ENCODE data around the gene FADS6. TPM values are rescaled to one million over a fixed set of nuclear protein-coding genes. Genes with fewer than 3 reads are reported as not detected.

The FADS6 gene
- total RNA-seq, 2 experiments from 2014 or later: not detected

DNA sequence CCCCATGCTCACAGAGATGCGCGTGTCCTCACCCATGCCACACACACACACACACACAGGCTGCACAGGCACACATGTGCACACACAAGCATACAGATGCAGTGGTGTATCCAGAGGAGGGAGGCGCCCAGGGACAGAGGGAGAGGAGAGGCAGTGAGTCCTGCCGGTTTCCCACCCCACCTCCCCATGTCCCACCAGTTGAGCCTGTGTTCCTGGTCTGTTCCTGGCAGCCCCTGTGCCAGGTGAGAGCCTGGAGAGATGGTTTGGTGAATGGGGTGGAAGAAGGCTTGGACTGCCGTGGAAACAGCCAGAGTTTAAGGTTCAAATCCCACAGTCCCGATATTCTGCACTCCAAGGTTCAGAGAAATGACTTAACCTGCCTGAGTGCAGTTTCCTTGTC, 10.2 kb upstream of the FADS6 start:
- no peak for TF ChIP-seq CTCF (IDR thresholded peaks at IDR 0.05)
- H3K27ac ChIP-seq (ENCODE audit: low read depth in 1 of 2, low read length in 2 of 2): no peak overlapping the region
- intact Hi-C loops (cut with DNase I, micrococcal nuclease): no loop called here
- DNase-seq: no peak
- ChIA-PET POLR2A (no interaction called here), CTCF (no interaction called here)
- H3K9me3 Mint-ChIP-seq: no peaks in the 10 kb centered on the region
- H3K4me1 ChIP-seq (ENCODE audit: insufficient read depth, low read length): no peaks in the 10 kb centered on the region
- H3K27ac Mint-ChIP-seq: no peak overlapping the region
- no peaks in the 10 kb centered on the region for H3K4me1 Mint-ChIP-seq (ENCODE audit: low read depth)
- peaks cover 8% of the 10 kb centered on the region for H3K27me3 Mint-ChIP-seq
- no peaks in the 10 kb centered on the region for H3K36me3 Mint-ChIP-seq (ENCODE audit: low read depth)
- ATAC-seq (ENCODE audit: poor library complexity): no peak
- H3K4me3 ChIP-seq (ENCODE audit: low read length): no peak overlapping the region
- H3K36me3 ChIP-seq (ENCODE audit: insufficient read depth, low read length): no peaks in the 10 kb centered on the region
- H3K9me3 ChIP-seq (ENCODE audit: control insufficient read depth in 1 of 2, insufficient read depth in 1 of 2, low read length in 2 of 2): peaks cover 0 to 6% of the 10 kb centered on the region in 2 experiments
- no peak overlapping the region for H3K4me3 Mint-ChIP-seq
- peaks cover 12 to 13% of the 10 kb centered on the region in 2 experiments for H3K27me3 ChIP-seq (ENCODE audit: control insufficient read depth in 1 of 2, insufficient read depth in 2 of 2, low read length in 2 of 2)

DNA sequence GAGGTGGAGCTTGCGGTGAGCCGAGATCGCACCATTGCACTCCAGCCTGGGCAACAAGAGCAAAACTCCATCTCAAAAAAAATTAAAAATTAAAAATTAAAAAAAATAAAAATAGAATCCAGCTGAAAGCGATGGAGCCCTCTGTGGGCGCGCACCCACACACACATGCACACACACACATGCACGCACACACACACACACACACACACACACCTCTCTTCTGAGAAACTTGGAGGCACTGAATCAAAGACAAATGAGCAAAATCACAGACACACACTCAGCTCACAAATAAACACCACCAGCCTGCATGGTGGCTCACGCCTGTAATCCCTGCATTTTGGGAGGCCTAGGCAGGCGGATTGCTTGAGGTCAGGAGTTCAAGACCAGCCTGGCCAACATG, 9.6 kb upstream of the FADS6 start:
- POLR2A ChIA-PET: no interaction called here
- Mint-ChIP-seq H3K27ac (no peak overlapping the region), H3K4me3 (no peak overlapping the region), H3K4me1 (ENCODE audit: low read depth) (no peaks in the 10 kb centered on the region), H3K9me3 (no peaks in the 10 kb centered on the region), H3K27me3 (peaks cover 8% of the 10 kb centered on the region), H3K36me3 (ENCODE audit: low read depth) (no peaks in the 10 kb centered on the region)
- DNase-seq (no peak), ATAC-seq (ENCODE audit: poor library complexity) (no peak)
- intact Hi-C loops (cut with DNase I, micrococcal nuclease): no loop called here
- no peak overlapping the region for H3K4me3 ChIP-seq (ENCODE audit: low read length)
- no peaks in the 10 kb centered on the region for H3K36me3 ChIP-seq (ENCODE audit: insufficient read depth, low read length)
- CTCF ChIA-PET: no interaction called here
- peaks cover 0 to 6% of the 10 kb centered on the region in 2 experiments for H3K9me3 ChIP-seq (ENCODE audit: control insufficient read depth in 1 of 2, insufficient read depth in 1 of 2, low read length in 2 of 2)
- H3K27ac ChIP-seq (ENCODE audit: low read depth in 1 of 2, low read length in 2 of 2): no peak overlapping the region
- TF ChIP-seq CTCF (IDR thresholded peaks at IDR 0.05): no peak
- H3K27me3 ChIP-seq (ENCODE audit: control insufficient read depth in 1 of 2, insufficient read depth in 2 of 2, low read length in 2 of 2): peaks cover 12 to 13% of the 10 kb centered on the region in 2 experiments
- no peaks in the 10 kb centered on the region for H3K4me1 ChIP-seq (ENCODE audit: insufficient read depth, low read length)

DNA sequence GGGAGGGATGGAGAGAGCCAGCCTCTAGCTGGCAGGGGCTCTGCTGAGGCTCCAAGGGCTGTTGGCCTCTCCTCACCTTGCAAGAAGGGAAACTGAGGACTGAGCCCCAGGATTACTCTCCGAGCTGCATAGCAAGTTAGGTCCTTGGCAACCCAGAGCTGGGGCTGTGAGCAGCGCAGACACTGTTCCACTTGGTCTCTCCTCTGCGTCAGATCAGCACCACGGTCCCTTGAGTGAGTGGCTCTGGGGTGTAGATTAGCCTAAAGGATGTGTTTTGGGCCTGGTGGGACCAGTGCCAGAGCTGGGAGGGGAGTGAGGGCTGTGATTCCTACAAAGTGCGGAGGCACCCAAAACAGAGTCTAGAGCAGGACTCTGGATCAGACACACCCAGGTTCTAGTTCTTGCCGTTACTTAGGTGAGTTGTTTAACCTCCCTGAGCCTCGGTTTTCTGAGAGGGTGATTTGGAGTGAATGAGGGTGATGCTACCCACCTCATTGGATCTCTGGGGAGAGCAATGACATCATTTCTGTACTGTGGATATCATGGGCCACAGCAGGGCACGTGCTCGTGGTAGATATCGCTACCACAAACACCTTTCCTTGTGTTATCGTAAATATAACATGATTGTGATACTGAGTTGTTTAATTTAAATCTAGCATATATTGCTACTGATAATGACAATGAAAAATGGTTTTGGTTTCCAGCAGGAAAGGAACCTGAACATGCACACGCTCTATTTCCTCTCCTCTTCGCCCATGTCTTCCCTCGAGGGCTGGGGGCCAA, 8.1 kb upstream of the FADS6 start:
- Mint-ChIP-seq H3K27me3 (peaks cover 16% of the 10 kb centered on the region), H3K9me3 (no peaks in the 10 kb centered on the region), H3K4me1 (ENCODE audit: low read depth) (no peaks in the 10 kb centered on the region), H3K4me3 (no peak overlapping the region), H3K27ac (no peak overlapping the region), H3K36me3 (ENCODE audit: low read depth) (no peaks in the 10 kb centered on the region)
- Histone ChIP-seq H3K27ac (ENCODE audit: low read depth in 1 of 2, low read length in 2 of 2) (no peak overlapping the region), H3K27me3 (ENCODE audit: control insufficient read depth in 1 of 2, insufficient read depth in 2 of 2, low read length in 2 of 2) (peaks cover 12 to 13% of the 10 kb centered on the region in 2 experiments), H3K4me3 (ENCODE audit: low read length) (no peak overlapping the region), H3K9me3 (ENCODE audit: control insufficient read depth in 1 of 2, insufficient read depth in 1 of 2, low read length in 2 of 2) (peaks cover 0 to 6% of the 10 kb centered on the region in 2 experiments), H3K36me3 (ENCODE audit: insufficient read depth, low read length) (no peaks in the 10 kb centered on the region), H3K4me1 (ENCODE audit: insufficient read depth, low read length) (no peaks in the 10 kb centered on the region)
- POLR2A ChIA-PET: no interaction called here
- TF ChIP-seq CTCF (IDR thresholded peaks at IDR 0.05): no peak
- DNase-seq (no peak), ATAC-seq (ENCODE audit: poor library complexity) (no peak)
- intact Hi-C loops (cut with DNase I, micrococcal nuclease): no loop called here
- CTCF ChIA-PET: no interaction called here
